Forelimb muscle (tissue), 1 donor: ENCODE results near the gene CCL2. TPM values are rescaled to one million over a fixed set of nuclear protein-coding genes. Genes with fewer than 3 reads are reported as not detected.

Experiments
- DNase-seq: peaks from one replicate; pipeline ENCODE4 v3.0.0-alpha.2; 2013; ENCODE audit warnings: low read depth
- polyA plus RNA-seq: library from polyadenylated mRNA; unstranded; fragments of 120-200 nt; gene quantifications from one replicate; pipeline ENCODE4 v1.2.1, GENCODE V29; 2013; ENCODE audit not compliant: insufficient read length

Gene CCL2
- polyA plus RNA-seq, 1 donor, result 51.6 TPM

DNA sequence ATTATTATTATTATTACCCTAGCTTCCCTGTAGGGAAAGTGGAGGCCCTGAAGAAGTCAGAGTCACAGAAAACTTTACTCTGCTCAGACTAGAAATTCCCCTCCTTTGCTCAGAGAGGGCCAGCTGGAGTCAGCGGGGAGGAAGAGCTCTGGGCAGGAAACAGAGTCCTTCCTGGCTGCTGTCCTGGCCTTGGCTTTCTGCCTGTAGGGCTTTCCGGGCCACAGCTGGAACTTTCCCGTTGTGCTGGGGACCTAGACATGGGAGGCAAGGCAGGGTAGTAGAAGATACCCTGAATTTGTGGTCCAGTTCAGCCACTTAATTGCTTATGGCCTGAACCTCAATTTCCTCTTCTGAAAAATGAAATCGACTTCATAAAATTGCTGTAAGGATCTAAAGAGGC lies 14.0 kb upstream of the CCL2 start:
- no peak for DNase-seq

DNA sequence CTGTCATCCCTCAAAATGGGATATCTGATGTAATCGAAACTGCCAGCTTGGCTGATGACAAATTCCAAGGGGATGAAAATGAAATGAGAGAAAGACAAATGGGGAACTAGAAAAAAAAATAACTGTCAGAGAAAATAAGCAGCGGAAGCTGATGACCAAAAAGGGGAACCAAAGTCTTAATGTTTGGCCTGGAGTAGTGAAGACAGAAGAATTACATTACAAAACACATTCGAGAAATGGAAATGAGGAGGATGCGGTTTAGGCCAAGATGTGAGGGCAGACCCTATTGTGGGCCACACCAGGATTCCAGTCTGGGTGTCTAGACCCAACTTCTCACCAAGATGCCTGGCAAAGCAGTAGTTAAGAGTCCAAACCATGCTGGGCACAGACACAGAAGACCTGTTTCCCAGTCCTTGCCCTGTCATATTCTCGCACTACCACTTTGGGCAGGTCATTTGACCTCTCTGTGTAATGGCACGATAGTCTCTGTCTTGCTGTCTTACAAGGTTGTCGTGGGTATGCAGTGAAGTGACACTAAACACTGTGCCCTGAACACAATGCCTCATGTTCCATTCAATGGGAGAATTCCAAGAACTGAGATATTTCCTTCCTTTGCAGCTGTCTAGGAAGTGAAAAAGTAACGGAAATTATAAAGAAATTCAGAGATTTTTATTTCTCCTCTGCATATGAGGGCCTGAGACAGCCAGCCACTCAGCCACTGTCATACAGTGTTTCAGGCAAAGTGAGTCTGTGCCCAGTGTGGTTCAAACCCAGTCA lies 12.3 kb upstream of the CCL2 start:
- no peak for DNase-seq

DNA sequence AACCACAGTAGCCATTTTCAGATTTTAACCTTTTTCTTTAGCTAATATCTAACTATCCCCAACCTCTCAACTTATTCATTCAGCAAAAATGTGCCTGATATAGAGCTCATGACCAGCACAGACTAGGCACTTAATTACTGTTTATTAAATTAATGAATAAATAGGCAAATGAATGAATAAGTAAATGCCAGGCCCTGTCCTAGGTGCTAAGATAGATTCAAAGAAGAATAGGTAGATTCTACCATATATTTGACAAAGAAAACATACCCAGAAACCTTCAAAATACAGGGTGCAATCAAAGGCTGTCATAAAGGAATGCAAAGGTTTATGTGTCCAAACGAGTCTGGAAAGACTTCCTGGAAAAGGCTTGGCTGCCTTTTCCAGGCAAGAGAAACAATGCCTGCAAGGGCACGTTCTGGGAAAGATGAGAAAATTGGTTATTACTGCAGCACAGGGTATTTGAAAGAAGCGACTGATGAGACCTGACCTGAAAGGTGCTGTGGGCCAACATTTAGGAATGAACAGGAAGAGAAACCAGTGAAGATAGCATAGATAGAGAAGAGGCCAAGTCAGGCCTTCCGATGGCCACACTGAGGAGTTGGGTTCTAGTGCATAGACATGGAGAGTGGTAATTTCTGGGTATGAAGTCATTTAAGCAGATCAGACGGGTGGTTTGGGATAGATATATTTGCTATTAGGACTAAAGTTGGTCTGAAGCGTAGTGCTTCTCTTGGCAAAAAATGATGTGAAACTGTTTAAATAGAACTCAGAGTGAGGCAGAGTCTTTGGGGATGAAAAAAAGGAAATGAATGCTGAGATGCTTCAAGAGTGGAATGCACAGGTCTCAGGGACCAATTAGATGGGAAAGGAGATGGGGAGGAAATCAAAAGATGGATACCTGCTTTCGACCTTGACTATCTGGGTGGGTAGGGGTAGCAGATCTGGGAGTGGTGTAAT lies 11.4 kb upstream of the CCL2 start:
- DNase-seq, result no peak

DNA sequence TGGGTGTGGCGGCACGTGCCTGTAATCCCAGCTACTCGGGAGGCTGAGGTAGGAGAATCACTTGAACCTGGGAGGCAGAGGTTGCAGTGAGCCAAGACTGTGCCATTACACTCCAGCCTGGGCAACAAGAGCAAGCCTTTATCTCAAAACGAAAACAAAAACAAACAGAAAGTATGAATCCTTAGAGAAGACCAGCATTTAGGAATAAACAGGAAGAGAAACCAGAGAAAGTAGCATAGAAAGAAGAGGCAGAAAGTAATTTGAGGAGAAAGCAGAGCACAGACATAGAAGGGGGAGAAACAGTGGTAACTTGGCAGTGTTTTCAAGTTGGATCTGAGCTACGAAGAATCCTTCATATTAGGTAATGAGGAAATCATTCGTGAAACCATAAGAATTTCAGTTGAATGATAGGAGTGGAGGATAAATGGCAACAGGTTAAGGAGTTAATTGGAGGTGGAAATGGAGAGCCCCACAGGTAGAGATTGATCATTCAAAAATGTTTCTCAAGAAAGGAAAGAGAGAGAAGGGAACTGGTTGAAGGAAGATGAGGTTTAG lies 9.7 kb upstream of the CCL2 start:
- DNase-seq, result no peak

DNA sequence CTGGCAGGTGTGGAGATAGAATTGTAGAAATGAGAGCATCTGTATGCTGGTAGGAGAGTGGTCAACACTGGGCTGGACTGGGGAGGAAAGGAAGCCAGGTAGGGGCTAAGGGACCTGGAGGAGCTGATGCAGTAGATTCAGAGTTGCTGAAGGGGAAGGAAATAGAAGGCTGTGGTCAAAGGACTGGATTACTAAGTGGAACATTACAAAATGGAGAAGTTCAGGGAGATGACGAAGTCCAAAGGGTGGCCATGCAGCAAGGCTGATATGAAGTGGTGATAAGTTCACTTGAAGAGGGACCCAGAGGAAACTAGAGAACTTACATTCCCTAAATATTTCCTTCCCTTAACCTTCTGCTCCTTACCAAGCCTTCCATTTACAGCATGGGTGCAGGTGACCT lies 8.6 kb upstream of the CCL2 start:
- no peak for DNase-seq

DNA sequence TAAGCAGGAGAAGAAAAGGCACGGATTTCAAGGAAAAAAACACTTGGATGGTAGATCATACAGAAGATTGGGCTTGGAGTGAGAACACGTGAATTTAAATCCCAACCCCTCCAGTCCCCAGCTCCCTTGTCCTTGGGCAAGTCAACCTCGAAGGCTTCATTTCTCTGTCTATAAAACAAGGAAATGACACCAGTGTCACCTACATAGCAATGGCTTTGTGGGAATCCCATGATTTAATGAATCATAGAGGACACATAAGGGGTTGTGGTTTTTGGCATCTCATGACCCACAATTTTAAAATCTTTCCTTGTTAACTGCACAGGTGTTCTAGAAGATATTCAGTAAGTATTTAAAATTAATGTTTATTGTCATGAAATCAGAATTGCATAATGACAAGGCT lies 8.2 kb upstream of the CCL2 start:
- DNase-seq, result no peak

DNA sequence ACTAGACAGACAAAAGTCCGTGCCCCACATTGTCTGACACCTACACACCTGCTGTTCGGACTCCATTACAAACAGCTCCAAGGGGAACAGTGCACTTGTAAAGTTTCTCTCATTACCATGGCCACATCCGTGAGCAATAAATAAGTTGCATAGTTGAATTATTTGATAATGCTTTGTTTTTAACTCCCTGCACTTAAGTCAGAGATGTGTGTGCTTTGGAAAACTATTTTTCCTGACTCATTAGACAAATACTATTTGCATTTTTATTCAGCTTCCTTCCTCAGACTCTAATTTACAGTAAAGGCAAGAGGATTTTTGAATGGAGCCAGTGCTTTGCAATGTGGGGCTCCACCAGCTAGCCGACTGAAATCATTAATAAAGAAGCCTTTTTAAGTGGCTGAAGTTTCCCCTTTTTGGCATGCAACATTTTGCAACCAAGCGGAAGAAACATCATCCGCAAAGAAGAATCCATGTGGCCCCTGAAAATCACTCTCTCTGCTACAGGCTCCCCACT lies 6.5 kb upstream of the CCL2 start:
- no peak for DNase-seq

DNA sequence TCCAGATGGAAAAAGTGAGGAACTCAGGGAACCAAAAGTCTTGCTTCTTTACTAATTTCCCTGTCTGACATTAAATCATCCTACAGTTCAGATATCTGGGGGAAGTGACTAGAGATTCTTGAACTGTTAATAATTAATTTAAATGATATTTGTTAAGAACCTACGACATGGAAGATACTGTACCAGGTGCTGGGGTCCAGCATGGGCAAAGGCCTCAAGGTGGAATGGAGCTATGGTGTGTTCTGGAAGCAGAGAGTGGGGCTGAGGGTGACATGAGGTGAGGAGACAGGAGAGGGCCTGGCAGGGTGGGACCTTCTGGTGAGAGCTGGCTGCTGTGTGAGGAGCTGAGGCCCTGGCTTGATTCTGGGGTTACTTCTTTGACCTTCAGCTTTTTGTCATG lies 6.0 kb upstream of the CCL2 start:
- DNase-seq, result no peak

DNA sequence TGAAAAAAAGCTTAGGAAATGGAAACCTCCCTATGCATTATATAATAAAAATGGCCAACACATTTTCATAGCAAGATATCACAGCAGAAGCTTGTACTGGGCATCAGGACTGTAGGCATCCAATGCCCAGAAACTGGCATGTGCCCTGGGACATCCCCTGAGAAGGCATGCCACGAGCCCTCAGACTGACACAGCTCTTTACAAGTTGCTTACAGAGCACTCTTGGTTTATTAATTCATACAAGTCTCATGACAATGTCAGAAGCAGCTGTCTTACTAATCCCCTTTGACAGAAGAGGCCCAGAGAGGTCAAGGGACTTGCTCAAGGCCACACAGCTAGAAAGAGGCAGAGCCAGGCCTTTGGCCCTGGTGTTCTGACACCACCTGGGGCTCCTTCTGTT lies 5.6 kb upstream of the CCL2 start:
- DNase-seq, result no peak

DNA sequence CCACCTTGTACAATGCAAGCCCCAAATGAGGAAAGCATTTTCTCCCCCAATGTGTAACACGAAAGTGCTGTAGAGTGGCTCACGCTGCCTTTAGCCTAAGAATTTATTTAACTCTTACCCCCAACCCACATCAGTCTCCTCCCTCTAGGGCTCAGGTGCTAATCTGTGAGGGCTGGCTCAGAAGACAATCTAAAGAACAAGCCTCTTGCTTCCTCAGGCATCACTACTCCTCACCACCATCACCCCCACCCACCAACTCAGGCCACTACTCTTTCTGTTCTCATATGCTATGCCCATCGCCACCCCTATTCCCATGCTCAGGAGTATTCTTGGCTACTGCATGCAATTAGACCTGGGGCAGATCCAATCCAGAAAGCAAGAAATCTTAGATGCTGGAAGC lies 3.9 kb upstream of the CCL2 start:
- no peak for DNase-seq

DNA sequence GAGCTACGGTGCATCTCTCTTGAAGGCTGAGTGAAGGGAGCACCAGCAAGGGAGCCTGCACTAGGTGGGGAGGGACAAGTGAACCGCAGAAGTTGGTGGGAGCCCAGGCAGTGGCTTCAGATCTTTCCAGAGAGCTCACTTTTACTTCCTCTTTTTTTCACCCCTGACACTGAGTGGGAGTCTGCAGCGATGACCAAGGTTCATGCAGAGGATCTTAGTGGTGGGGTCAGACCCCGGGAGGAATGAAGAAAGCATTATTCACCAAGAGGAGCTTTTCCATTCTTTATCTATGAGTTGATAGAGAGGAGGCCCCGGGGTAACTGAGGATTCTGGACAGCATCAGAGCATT lies 3.0 kb upstream of the CCL2 start:
- DNase-seq, result no peak

DNA sequence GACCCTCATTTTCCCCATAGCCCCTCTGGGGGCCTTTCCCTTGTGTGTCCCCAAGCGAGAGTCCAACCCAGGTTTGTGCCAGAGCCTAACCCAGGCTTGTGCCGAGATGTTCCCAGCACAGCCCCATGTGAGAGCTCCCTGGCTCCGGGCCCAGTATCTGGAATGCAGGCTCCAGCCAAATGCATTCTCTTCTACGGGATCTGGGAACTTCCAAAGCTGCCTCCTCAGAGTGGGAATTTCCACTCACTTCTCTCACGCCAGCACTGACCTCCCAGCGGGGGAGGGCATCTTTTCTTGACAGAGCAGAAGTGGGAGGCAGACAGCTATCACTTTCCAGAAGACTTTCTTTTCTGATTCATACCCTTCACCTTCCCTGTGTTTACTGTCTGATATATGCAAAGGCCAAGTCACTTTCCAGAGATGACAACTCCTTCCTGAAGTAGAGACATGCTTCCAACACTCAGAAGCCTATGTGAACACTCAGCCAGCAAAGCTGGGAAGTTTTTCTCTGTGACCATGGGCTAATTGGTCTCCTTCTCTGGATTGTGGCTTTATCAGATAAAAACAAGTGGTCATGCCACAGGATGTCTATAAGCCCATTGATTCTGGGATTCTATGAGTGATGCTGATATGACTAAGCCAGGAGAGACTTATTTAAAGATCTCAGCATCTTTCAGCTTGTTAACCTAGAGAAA lies 2.5 kb upstream of the CCL2 start:
- no peak for DNase-seq

DNA sequence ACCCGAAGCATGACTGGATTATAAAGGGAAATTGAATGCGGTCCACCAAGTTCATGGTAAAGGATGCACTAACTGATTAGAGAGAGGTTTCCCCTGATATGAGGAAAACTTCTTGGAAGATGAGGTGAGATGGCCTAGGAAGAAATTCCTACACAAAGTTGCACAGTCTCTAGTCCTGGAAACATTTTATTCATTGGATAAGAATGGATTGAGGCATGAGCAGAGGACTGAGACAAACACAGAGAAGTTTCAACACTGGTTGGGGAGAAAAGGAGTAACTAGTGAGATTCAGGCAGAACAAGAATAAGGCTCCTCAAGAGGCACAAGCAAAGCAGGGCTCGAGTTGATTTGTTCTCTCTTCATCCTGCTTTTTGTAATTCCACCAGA lies 2.0 kb upstream of the CCL2 start:
- DNase-seq, result no peak

DNA sequence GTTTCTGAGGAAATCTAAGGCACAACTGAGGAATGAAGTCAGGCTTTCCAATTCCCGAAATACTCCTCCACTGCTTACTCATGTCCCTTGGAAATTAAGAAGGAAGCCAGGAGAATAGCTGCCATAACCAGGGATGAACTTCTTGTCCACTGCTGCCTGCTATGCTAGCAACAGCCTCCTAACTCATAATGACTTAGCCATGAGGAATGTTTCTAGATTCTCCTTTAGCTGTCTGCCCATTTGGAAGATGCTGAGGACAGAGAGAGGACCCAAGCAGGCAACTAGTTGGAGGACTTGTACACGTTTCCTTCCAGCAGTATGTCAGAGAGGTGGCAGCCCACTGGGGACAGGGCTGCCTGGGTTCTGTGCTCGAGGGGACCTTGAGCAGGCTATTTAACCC lies 939 bp upstream of the CCL2 start:
- no peak for DNase-seq

DNA sequence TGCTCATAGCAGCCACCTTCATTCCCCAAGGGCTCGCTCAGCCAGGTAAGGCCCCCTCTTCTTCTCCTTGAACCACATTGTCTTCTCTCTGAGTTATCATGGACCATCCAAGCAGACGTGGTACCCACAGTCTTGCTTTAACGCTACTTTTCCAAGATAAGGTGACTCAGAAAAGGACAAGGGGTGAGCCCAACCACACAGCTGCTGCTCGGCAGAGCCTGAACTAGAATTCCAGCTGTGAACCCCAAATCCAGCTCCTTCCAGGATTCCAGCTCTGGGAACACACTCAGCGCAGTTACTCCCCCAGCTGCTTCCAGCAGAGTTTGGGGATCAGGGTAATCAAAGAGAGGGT lies 272 bp downstream of the CCL2 start:
- DNase-seq, result no peak

DNA sequence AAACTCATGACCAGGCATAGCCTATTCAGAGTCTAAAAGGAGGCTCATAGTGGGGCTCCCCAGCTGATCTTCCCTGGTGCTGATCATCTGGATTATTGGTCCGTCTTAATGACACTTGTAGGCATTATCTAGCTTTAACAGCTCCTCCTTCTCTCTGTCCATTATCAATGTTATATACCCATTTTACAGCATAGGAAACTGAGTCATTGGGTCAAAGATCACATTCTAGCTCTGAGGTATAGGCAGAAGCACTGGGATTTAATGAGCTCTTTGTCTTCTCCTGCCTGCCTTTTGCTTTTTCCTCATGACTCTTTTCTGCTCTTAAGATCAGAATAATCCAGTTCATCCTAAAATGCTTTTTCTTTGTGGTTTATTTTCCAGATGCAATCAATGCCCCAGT lies 756 bp downstream of the CCL2 start:
- no peak for DNase-seq

DNA sequence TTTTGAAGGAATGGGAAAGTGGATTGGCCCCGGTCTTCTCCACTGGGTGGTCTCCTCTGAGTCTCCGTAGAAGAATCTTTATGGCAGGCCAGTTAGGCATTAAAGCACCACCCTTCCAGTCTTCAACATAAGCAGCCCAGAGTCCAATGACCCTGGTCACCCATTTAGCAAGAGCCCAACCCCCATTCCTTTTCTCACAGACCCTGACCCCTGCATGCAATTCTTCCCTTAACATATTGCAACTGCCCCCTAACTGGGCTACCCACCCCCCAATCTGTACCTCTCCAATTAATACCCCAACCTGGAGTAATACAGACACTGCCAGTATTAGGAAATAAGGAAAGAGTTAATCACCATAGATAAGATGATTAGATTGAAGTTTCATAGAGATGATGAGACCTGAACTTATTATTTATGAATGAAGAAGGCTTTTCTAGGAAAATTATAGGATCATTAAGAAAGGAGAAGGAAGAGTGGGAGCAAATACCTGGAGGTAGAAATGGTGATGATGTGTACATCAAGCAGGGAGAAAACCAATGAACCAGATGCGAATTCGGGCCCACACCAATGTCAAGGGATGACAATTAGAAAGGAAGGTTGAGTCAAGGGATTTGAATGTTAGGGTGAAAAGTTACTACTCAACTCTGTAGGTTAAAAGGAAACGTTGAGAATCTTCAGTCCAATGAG lies 2.4 kb downstream of the CCL2 start:
- DNase-seq, result no peak

DNA sequence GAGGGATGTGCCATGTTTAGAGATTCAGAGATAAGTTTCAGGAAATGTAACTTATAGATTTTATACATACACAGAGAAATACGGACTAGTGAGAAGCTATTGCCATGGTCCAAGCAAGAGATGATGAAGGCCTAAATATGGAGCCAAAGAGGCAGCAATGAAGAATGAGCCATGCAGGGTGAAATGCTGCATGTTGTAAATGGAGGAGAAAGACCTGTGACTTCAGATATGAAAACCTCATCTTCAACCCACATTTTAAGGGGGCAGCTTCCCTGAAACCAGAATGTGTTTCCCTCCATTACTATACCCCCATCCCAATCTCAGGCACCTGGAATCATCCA lies 2.9 kb downstream of the CCL2 start:
- no peak for DNase-seq

DNA sequence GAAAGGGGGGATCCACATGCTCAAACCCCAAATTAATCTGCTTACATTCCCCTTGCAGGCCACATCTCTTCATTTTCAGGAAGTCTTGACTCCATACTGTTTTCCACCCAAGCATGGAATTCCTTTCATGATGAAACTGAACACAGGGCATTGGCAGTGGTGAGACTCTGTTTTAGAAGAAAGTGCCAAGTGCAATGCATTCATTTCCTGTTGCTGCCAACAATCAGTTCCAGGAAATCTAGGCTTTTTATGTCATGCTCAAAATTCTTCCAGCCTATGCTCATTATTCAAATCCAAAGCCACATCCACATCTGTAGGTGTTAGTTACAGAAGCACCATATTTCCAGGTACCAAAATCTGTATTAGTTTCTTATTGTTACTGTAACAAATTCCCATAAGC lies 4.1 kb downstream of the CCL2 start:
- DNase-seq, result no peak

DNA sequence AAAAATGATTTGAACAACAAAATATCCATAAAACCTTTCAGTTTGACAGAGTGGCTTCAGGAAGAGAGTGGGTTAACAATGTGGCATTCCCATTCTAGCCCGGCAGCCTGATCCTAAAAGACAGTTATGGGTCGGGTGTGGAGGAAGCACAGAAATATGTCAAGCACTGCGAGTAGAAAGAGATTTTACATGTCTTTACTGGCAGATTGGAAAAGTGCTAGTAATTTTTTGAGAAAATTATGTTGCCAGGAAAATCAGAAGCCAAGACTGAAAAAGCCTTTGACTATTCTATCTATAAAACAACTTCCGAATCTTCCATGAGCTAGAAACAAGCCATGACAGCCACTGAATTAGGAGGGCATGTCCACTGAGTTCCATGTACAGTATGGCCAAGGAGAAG lies 5.8 kb downstream of the CCL2 start:
- DNase-seq, result no peak

DNA sequence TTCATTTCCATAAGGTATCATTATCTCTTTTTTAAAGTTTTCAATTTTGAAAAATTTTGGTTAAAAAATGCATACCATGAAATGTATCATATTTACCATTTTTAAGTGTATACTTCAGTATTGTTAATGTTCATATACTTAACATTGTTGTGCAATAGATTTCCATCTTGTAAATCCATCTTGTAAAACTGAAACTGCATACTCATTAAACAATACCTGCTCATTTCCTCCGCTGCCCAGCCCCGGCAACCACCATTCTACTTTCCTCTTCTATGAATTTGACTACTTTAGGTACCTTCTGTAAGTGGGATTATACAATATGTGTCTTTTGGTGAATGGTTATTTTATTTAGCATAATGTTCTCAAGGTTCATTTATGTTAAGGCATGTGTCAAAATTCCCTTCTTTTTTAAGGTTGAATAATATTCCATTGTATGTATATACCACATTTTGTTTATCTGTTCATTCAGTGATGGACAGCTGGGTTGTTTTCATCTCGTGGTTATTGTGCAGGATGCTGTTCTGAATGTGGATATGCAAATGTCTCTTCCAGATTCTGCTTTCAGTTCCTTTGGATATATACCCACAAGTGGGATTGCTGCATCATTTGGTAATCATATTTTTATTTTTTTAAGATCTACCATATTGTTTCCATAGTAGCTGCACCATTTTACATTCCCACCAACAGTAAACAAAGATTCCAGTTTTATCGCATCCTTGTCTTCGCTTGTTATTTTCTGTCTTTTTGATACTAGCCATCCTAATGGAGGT lies 6.7 kb downstream of the CCL2 start:
- DNase-seq, result no peak
